Measurements from ENCODE around the gene TMSB4X.

Gene TMSB4X

GRCh38 chrX:12949927-12950656 is 24.8 kb upstream of the TMSB4X start:
- Histone ChIP-seq H3K36me3 (ENCODE audit: low read depth) (no peaks in the 10 kb centered on the region), H3K27ac (ENCODE audit: poor library complexity, severe bottlenecking) (no peak overlapping the region), H3K4me3 (ENCODE audit: severe bottlenecking) (no peak overlapping the region), H3K27me3 (ENCODE audit: insufficient read depth, poor library complexity, severe bottlenecking) (no peaks in the 10 kb centered on the region), H3K4me1 (ENCODE audit: insufficient read depth, poor library complexity, severe bottlenecking) (peaks cover 16% of the 10 kb centered on the region), H3K9me3 (ENCODE audit: severe bottlenecking) (no peaks in the 10 kb centered on the region)
- no peak; the same call in 2 of the 3 replicates for ATAC-seq (ENCODE audit: low read depth)
- TF ChIP-seq CTCF (IDR thresholded peaks at IDR 0.05; ENCODE audit: poor library complexity, severe bottlenecking): no peak
- no peak for DNase-seq (ENCODE audit: low spot score)

DNA sequence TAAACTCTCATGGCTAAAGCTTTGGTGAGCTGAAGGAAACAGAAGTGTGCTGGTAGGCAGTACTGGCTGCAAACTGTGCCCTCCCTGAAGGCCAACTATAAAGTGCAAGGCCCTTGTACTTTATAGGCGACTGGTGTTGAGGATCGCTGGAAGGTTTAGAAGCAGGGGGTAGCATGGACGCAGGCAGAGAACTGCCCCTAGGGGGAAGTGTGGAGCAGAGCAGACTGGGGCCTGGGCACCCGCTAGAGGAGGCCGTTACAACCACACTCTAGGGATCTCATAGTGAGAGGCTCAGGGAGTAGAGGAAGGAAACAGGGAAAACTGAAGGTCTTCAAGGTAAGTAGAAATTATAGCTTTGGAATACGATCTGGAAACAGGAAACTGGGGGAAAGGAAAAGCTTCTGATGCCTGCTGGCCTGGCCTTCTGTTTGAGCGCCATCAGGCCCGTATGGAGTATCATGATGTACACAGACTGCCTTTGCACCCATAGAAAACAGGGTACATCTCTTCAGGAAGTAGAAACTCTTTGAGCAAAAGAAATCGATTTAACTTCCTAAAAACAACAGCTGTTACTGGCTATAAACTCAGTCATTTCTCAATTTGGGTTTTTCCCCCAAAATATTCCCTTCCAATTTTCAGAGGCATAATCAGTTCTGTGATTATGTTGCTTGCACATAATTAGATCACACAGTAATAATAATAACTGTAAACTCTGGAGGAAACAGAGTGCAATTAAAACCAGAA is 23.9 kb upstream of the TMSB4X start:
- DNase-seq (ENCODE audit: low spot score) (no peak), ATAC-seq (ENCODE audit: low read depth) (no peak)
- Histone ChIP-seq H3K36me3 (ENCODE audit: low read depth) (no peaks in the 10 kb centered on the region), H3K9me3 (ENCODE audit: severe bottlenecking) (no peaks in the 10 kb centered on the region), H3K27ac (ENCODE audit: poor library complexity, severe bottlenecking) (no peak overlapping the region), H3K4me3 (ENCODE audit: severe bottlenecking) (no peak overlapping the region), H3K4me1 (ENCODE audit: insufficient read depth, poor library complexity, severe bottlenecking) (peaks cover 20% of the 10 kb centered on the region), H3K27me3 (ENCODE audit: insufficient read depth, poor library complexity, severe bottlenecking) (no peaks in the 10 kb centered on the region)
- TF ChIP-seq CTCF (IDR thresholded peaks at IDR 0.05; ENCODE audit: poor library complexity, severe bottlenecking): no peak

GRCh38 chrX:12951595-12951975 is 23.3 kb upstream of the TMSB4X start:
- Histone ChIP-seq H3K9me3 (ENCODE audit: severe bottlenecking) (no peaks in the 10 kb centered on the region), H3K27me3 (ENCODE audit: insufficient read depth, poor library complexity, severe bottlenecking) (no peaks in the 10 kb centered on the region), H3K4me3 (ENCODE audit: severe bottlenecking) (no peak overlapping the region), H3K36me3 (ENCODE audit: low read depth) (no peaks in the 10 kb centered on the region), H3K4me1 (ENCODE audit: insufficient read depth, poor library complexity, severe bottlenecking) (peaks cover 23% of the 10 kb centered on the region), H3K27ac (ENCODE audit: poor library complexity, severe bottlenecking) (no peak overlapping the region)
- no peak for DNase-seq (ENCODE audit: low spot score)
- ATAC-seq (ENCODE audit: low read depth): no peak
- TF ChIP-seq CTCF (IDR thresholded peaks at IDR 0.05; ENCODE audit: poor library complexity, severe bottlenecking): no peak

- peaks cover 17% of the 10 kb centered on the region for H3K4me1 ChIP-seq (ENCODE audit: insufficient read depth, poor library complexity, severe bottlenecking)
- H3K27me3 ChIP-seq (ENCODE audit: insufficient read depth, poor library complexity, severe bottlenecking): no peaks in the 10 kb centered on the region
- no peak overlapping the region for H3K27ac ChIP-seq (ENCODE audit: poor library complexity, severe bottlenecking)
- TF ChIP-seq CTCF (IDR thresholded peaks at IDR 0.05; ENCODE audit: poor library complexity, severe bottlenecking): no peak
- ATAC-seq (ENCODE audit: low read depth) (no peak), DNase-seq (ENCODE audit: low spot score) (no peak)
- no peaks in the 10 kb centered on the region for H3K9me3 ChIP-seq (ENCODE audit: severe bottlenecking)
- no peaks in the 10 kb centered on the region for H3K36me3 ChIP-seq (ENCODE audit: low read depth)
- H3K4me3 ChIP-seq (ENCODE audit: severe bottlenecking): no peak overlapping the region
Observed at GRCh38 chrX:12953420-12953819, 21.5 kb upstream of the TMSB4X start.

- peaks cover 17% of the 10 kb centered on the region for H3K4me1 ChIP-seq (ENCODE audit: insufficient read depth, poor library complexity, severe bottlenecking)
- DNase-seq (ENCODE audit: low spot score): no peak
- no peak overlapping the region for H3K4me3 ChIP-seq (ENCODE audit: severe bottlenecking)
- H3K27me3 ChIP-seq (ENCODE audit: insufficient read depth, poor library complexity, severe bottlenecking): no peaks in the 10 kb centered on the region
- H3K36me3 ChIP-seq (ENCODE audit: low read depth): no peaks in the 10 kb centered on the region
- no peak for ATAC-seq (ENCODE audit: low read depth)
- H3K27ac ChIP-seq (ENCODE audit: poor library complexity, severe bottlenecking): no peak overlapping the region
- no peak for TF ChIP-seq CTCF (IDR thresholded peaks at IDR 0.05; ENCODE audit: poor library complexity, severe bottlenecking)
- no peaks in the 10 kb centered on the region for H3K9me3 ChIP-seq (ENCODE audit: severe bottlenecking)
Observed at GRCh38 chrX:12954376-12954775, 20.5 kb upstream of the TMSB4X start.
